Measurements from ENCODE around the gene TBXAS1. TPM values are rescaled to one million over a fixed set of nuclear protein-coding genes. Genes with fewer than 3 reads are reported as not detected.

TBXAS1 gene
- total RNA-seq, 1 experiment from 2014 or later = 2.2 TPM

GRCh38 chr7:139869886-139870285, 40.8 kb downstream of the TBXAS1 start:
- no peaks in the 10 kb centered on the region for H3F3A ChIP-seq (ENCODE audit: insufficient read depth, low read depth)
- H3K27ac ChIP-seq = no peak overlapping the region
- H3K4me1 ChIP-seq (replicated peaks; ENCODE audit: insufficient read depth) = no peaks in the 10 kb centered on the region
- no peak overlapping the region for H3K4me2 ChIP-seq
- H3K36me3 ChIP-seq (ENCODE audit: low read depth) = no peaks in the 10 kb centered on the region
- intact Hi-C loops (cut with micrococcal nuclease; ENCODE audit: unreplicated experiment) = no loop called here
- ChIA-PET CTCF (no interaction called here), POLR2A (ENCODE audit: unreplicated experiment) (no interaction called here)
- BruUV-seq (replicated peaks) = no TSS peak
- H3K27me3 ChIP-seq (ENCODE audit: insufficient read depth, low read depth) = 0 out of 2 replicates have a peak, but pooled peaks cover 5% of the 10 kb centered on the region
- DNase-seq = no peak
- no peak overlapping the region for H3K4me3 ChIP-seq
- no peak overlapping the region for H2AFZ ChIP-seq
- TF ChIP-seq EZH2 (IDR thresholded peaks at IDR 0.05; ENCODE audit: low read depth) (no peak), CTCF (conservative IDR thresholded peaks at IDR 0.05) (no peak)
- no peaks in the 10 kb centered on the region; the same call in 1 of the 2 replicates for H4K20me1 ChIP-seq (ENCODE audit: insufficient read depth)
- H3K9me3 ChIP-seq (ENCODE audit: insufficient read depth, low read depth) = 0 out of 2 replicates have a peak, but pooled peaks cover 4% of the 10 kb centered on the region
- no peaks in the 10 kb centered on the region for H3K79me2 ChIP-seq (ENCODE audit: low read depth)
- H3K9me2 ChIP-seq (ENCODE audit: insufficient read depth) = no peaks in the 10 kb centered on the region

GRCh38 chr7:139870380-139870779, 41.3 kb downstream of the TBXAS1 start:
- H3K27ac ChIP-seq = no peak overlapping the region
- H3K9me2 ChIP-seq (ENCODE audit: insufficient read depth) = no peaks in the 10 kb centered on the region
- H4K20me1 ChIP-seq (ENCODE audit: insufficient read depth) = no peaks in the 10 kb centered on the region; the same call in 1 of the 2 replicates
- ChIA-PET POLR2A (ENCODE audit: unreplicated experiment) (interaction anchor here (0.6 kb wide), 1 partner anchor 189 kb away, joined by 6 read pairs; no protein-coding TSS in a partner anchor), CTCF (no interaction called here)
- no peaks in the 10 kb centered on the region for H3K79me2 ChIP-seq (ENCODE audit: low read depth)
- intact Hi-C loops (cut with micrococcal nuclease; ENCODE audit: unreplicated experiment) = no loop called here
- H3K4me3 ChIP-seq = no peak overlapping the region
- no peaks in the 10 kb centered on the region for H3K27me3 ChIP-seq (ENCODE audit: insufficient read depth, low read depth)
- DNase-seq = no peak
- 0 out of 2 replicates have a peak, but pooled peaks cover 4% of the 10 kb centered on the region for H3K9me3 ChIP-seq (ENCODE audit: insufficient read depth, low read depth)
- no peaks in the 10 kb centered on the region for H3K4me1 ChIP-seq (replicated peaks; ENCODE audit: insufficient read depth)
- TF ChIP-seq CTCF (conservative IDR thresholded peaks at IDR 0.05) (no peak), EZH2 (IDR thresholded peaks at IDR 0.05; ENCODE audit: low read depth) (no peak)
- no TSS peak for BruUV-seq (replicated peaks)
- H3K36me3 ChIP-seq (ENCODE audit: low read depth) = no peaks in the 10 kb centered on the region
- H3K4me2 ChIP-seq = no peak overlapping the region
- H3F3A ChIP-seq (ENCODE audit: insufficient read depth, low read depth) = no peaks in the 10 kb centered on the region
- H2AFZ ChIP-seq = no peak overlapping the region

DNA sequence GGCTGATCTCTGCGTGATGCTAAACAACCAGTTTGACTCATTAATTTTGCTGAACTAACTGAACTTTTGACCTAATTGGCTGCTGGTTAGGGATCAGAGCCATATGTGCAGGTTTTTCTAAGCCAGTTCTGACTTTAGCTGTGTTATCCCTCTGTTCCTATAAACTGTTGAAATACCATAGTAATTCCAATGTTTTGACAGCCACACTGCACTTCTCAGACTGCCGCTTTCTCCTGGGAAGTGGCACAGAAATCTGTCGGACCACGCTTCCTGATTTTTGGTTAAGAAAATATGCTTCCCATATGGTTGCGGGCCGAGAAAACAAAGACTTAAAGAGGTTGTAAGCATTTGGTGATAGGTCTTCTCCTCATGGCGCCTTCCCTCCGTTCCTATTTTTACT, 42.3 kb downstream of the TBXAS1 start:
- no TSS peak for BruUV-seq (replicated peaks)
- no peaks in the 10 kb centered on the region for H3K27me3 ChIP-seq (ENCODE audit: insufficient read depth, low read depth)
- H3K4me1 ChIP-seq (replicated peaks; ENCODE audit: insufficient read depth) = no peaks in the 10 kb centered on the region
- no peaks in the 10 kb centered on the region for H3F3A ChIP-seq (ENCODE audit: insufficient read depth, low read depth)
- no peak overlapping the region for H3K4me3 ChIP-seq
- DNase-seq = no peak
- no peaks in the 10 kb centered on the region for H3K36me3 ChIP-seq (ENCODE audit: low read depth)
- no peaks in the 10 kb centered on the region; the same call in 1 of the 2 replicates for H4K20me1 ChIP-seq (ENCODE audit: insufficient read depth)
- TF ChIP-seq CTCF (conservative IDR thresholded peaks at IDR 0.05) (no peak), EZH2 (IDR thresholded peaks at IDR 0.05; ENCODE audit: low read depth) (no peak)
- no peaks in the 10 kb centered on the region for H3K79me2 ChIP-seq (ENCODE audit: low read depth)
- intact Hi-C loops (cut with micrococcal nuclease; ENCODE audit: unreplicated experiment) = no loop called here
- H3K9me2 ChIP-seq (ENCODE audit: insufficient read depth) = no peaks in the 10 kb centered on the region
- ChIA-PET POLR2A (ENCODE audit: unreplicated experiment) (interaction anchor here (0.7 to 1.0 kb wide), 2 partner anchors 9 to 122 kb away, joined by 3 read pairs; no protein-coding TSS in a partner anchor), CTCF (no interaction called here)
- no peak overlapping the region for H2AFZ ChIP-seq
- no peak overlapping the region for H3K4me2 ChIP-seq
- H3K27ac ChIP-seq = no peak overlapping the region
- H3K9me3 ChIP-seq (ENCODE audit: insufficient read depth, low read depth) = 0 out of 2 replicates have a peak, but pooled peaks cover 4% of the 10 kb centered on the region
